ENCODE measurements around the gene PACS2.

The PACS2 gene

GRCh38 chr14:105346200-105346533 is 31.6 kb downstream of the PACS2 start:
- H3K4me3 ChIP-seq: no peak overlapping the region
- no peak overlapping the region for H3K27ac ChIP-seq

DNA sequence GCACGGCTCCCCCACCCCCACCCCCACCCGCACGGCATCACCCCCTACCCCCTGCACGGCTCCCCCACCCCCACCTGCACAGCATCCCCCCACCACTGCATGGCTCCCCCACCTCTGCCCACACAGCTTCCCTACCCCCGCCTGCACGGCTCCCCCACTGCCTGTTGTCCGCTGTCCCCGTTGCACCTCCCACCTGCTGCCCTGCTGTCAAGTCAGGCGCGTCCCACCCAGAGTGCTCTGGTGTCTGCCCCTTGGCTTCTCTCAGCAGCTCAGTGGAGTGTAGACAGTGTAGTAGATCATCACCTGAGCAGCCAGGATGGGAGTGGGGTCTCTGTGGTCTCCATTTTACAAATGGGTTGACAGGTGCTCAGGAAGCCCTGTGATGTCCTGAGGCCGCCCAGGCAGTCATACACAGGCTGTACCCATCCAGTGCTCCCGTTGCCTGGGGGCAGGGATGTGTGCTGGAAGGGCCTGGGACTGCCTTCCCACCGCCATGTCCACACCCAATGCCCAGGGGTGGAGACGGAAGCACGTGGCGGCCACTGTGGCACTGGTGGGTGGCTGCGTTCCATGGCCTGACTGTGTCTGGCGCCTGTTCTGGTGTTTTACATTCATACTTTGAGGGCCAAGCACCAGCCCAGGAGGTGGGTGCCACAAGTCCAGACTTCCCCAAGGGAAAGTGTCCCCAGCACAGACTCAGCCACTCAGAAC is 32.5 kb downstream of the PACS2 start:
- Histone ChIP-seq H3K4me3 (no peak overlapping the region), H3K27ac (no peak overlapping the region)

DNA sequence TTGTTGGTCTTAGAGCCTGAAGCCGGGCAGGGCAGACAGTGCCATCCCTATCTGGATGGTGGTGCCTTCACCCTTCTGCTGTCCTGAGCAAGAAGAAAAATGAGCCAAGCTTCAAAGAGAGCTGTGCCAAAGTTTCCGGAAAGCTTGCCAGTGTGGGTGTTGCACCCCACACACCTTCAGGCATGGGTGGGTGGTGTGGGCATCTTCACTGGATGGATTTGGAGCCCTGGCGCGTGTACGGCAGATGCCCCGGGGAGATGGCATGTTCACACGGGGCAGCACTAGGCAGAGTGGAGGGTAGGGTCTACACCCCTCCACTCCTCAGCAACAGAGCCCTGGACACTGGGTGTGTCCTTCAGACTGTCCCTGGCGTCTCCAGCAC is 33.0 kb downstream of the PACS2 start:
- Histone ChIP-seq H3K27ac (no peak overlapping the region), H3K4me3 (no peak overlapping the region)

DNA sequence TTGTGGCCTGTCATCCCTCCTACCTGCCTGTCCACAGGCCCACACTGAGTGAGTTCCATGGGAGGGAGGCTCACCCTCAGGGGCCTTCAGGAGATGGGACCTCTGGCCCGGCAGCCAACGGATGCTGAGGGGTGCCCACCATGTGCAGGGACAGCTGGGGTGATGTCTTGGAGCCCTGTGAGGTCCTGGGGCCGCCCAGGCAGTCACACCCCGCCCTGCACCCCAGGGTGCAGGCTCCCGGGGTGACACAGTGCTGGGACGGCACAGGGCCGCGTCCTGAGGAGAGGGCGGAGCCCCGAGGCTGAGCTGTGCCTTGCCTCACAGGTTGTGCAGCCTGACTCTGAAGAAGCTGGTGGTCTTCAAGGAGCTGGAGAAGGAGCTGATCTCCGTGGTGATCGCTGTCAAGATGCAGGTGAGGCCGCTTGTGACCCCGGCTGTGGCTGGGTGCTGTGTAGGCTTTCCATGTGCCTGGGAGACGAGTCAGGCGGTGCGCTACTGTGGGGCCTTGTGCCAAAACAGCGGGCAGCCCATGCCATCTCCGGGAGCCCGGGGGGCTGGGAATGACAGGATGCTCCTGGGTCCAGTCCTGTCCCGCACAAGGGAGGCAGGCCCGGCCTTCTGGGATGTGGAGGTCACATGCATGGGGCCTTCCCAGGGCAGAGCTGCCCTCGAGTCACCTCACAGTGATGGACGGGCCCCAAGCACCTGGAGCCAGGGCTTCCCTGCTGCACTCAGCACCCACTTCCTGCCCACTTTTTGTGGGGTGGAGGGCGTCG is 33.8 kb downstream of the PACS2 start:
- no peak overlapping the region for H3K27ac ChIP-seq
- H3K4me3 ChIP-seq: no peak overlapping the region

- no peak overlapping the region for H3K27ac ChIP-seq
These were observed 34.6 kb downstream of the PACS2 start for GRCh38 chr14:105348945-105349699.

GRCh38 chr14:105349992-105350391 is 35.4 kb downstream of the PACS2 start:
- Histone ChIP-seq H3K27ac (no peak overlapping the region), H3K4me3 (no peak overlapping the region)

More at GRCh38 chr14:105348945-105349699, 34.6 kb downstream of the PACS2 start:
- H3K4me3 ChIP-seq: no peak overlapping the region

GRCh38 chr14:105350450-105351244 is 36.1 kb downstream of the PACS2 start:
- Histone ChIP-seq H3K4me3 (no peak overlapping the region), H3K27ac (no peak overlapping the region)

GRCh38 chr14:105351410-105351809 is 36.9 kb downstream of the PACS2 start:
- Histone ChIP-seq H3K4me3 (no peak overlapping the region), H3K27ac (no peak overlapping the region)

DNA sequence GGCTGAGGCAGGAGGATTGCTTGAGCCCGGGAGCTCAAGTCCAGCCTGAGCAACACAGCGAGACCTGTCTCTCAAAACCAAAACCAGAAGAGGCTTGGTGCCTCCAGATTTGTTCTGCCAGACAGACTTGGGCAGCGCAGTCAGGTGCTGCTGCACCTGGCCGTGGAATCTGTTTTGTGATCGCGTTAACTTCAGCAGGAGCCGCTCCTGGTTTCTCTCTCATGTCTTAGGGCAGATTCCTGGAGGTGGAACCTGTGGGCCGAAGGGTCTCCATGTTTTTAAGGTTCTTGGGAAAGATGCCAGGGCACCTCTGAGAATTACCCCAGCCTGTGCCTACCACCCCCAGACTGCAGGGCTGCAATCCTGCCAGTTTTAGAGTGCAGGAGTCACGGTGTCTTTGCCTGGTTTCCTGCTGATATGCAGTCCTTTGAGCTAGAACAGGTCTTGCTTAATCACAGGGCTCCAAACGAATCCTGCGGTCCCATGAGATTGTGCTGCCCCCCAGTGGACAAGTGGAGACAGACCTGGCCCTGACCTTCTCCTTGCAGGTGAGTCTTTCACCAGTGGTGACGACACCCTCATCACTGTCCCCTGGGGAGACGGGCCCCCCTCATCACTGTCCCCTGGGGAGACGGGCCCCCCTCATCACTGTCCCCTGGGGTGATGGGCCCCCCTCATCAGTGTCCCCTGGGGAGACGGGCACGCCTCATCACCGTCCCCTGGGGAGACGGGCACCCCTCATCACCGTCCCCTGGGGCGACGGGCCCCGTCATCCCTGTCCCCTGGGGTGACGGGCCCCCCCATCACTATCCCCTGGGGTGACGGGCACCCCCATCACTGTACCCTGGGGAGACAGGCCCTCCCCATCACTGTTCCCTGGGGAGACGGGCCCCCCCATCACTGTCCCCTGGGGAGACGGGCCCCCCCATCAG is 37.6 kb downstream of the PACS2 start:
- Histone ChIP-seq H3K4me3 (no peak overlapping the region), H3K27ac (peak overlapping the region in 1 of 21 experiments; percentile 20)

DNA sequence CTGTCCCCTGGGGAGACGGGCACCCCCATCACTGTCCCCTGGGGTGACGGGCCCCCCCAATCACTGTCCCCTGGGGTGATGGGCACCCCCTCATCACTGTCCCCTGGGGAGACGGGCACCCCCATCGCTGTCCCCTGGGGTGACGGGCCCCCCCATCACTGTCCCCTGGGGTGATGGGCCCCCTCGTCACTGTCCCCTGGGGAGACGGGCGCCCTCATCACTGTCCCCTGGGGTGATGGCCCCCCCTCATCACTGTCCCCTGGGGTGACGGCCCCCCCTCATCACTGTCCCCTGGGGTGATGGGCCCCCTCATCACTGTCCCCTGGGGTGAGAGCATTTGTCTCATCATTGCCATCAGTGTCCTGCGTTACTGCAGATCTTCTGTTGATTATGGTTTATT is 38.6 kb downstream of the PACS2 start:
- no peak overlapping the region for H3K4me3 ChIP-seq
- no peak overlapping the region for H3K27ac ChIP-seq

GRCh38 chr14:105354541-105354940 is 40.0 kb downstream of the PACS2 start:
- Histone ChIP-seq H3K4me3 (no peak overlapping the region), H3K27ac (no peak overlapping the region)

DNA sequence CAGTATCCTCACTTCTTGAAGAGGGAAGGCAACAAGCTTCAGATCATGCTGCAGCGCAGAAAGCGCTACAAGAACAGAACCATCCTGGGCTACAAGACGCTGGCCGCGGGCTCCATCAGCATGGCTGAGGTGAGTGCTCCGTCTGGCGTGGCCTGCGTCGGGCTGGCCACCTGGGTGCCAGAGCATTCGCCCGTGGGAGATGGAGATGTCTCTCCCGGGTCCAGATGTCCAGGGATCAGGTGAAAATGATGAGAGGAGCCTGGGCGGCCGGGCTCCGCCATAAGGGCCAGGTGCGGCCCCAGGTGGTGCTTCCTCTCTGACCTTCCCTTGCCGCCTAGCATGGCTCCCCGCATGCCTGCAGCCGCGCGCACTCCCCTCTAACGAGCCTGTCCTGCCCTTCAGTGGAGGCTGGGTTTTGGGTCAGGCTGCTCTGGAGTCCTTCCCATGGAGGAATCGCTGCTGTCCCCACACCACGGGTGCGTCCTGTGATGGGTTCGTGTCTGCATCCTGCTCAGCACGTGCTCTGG is 40.6 kb downstream of the PACS2 start:
- no peak overlapping the region for H3K27ac ChIP-seq
- H3K4me3 ChIP-seq: no peak overlapping the region

GRCh38 chr14:105355850-105356604 is 41.5 kb downstream of the PACS2 start:
- no peak overlapping the region for H3K27ac ChIP-seq

GRCh38 chr14:105356927-105357326 is 42.4 kb downstream of the PACS2 start:
- H3K4me3 ChIP-seq: no peak overlapping the region

More at GRCh38 chr14:105355850-105356604, 41.5 kb downstream of the PACS2 start:
- H3K4me3 ChIP-seq: no peak overlapping the region

DNA sequence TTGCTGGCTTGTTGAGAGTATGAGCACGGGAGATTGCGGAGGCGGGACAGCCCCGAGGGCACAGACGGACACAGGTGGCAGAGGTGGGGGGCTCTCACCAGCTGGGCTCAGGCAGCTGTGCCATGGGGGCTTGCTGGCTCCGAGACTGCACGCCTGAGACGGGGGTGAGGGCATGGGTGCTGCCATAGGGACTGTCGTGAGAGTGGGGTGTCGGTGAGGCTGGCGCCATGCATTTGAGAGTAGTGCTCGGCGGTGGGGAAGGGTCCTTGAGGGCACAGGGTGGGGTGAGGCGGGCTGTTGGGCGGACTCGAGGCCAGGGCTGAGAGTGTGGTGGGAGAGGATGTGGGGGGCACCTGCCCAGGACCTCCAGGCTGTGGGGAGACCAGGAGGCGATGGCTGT is 43.1 kb downstream of the PACS2 start:
- Histone ChIP-seq H3K4me3 (no peak overlapping the region), H3K27ac (no peak overlapping the region)

More at GRCh38 chr14:105356927-105357326, 42.4 kb downstream of the PACS2 start:
- H3K27ac ChIP-seq: no peak overlapping the region

DNA sequence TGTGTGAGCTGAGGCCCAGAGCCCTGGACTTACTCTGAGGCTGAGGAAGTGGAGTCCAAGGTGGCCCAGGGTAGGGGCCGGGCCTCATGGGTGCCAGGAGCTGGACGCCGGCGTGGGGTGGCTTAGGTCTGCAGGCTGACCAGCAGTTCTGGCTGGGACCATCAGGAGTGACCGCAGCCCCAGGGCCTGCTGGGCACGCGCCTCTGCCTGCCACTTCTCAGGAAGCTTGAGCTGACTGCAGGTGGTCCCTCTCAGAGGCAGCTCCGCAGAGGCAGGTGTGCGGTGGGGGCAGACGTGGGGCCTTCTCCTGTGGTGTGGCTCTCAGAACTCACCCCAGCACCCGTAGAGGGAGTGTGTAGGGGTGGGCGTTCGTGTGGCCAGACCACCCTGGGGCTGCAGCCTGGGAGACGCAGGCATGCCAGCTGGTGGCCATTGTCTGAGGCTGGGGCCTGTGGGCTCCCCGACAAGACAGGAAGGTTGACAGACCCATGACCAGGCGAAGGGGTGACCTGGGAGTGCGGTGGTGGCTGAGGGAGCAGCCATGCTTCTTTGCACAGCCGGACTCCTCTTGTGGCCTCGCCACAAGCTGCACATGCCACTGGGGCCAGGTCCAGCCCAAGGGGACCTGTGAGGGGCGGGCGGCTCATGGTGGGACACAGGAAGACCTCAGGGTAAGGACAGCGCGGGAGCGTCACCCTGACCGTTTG is 43.7 kb downstream of the PACS2 start:
- Histone ChIP-seq H3K27ac (no peak overlapping the region), H3K4me3 (no peak overlapping the region)

DNA sequence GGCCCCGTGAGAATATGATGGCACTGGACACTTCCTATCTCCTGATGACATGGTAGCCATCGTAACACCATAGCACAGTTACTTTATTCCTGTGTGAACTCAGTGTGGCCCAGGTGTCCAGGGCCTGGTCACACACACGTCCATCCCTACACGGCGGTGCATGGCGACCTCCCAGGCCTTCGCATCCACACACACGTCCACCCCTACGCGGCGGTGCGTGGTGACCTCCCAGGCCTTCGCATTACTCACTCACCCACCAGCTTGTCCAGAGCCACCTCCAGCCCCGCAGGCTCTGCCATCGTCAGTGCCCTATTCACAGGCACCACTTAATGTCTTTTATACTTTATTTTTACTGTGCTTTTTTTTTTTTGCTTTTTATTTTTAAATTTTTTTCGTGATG is 44.4 kb downstream of the PACS2 start:
- H3K27ac ChIP-seq: no peak overlapping the region
- H3K4me3 ChIP-seq: no peak overlapping the region
